HG02938 (cell line): ENCODE measurements around the gene NUP214.
"Not testable (repeated sequence)": the region's sequence is repeated elsewhere in the genome, so short reads cannot be mapped to it uniquely, and the experiment has no call there.

Source experiments
- ATAC-seq: cut with Tn5 transposase; IDR thresholded peaks from one replicate; pipeline ENCODE4 v1.9.1; 2021; ENCODE audit warnings: mild to moderate bottlenecking, moderate library complexity; ENCODE audit not compliant: unreplicated experiment

Gene NUP214

GRCh38 chr9:131115360-131115742 lies 10.0 kb upstream of the NUP214 start:
- not testable (repeated sequence) for ATAC-seq

GRCh38 chr9:131116281-131117120 lies 8.9 kb upstream of the NUP214 start:
- no peak for ATAC-seq

GRCh38 chr9:131117121-131117761 lies 8.1 kb upstream of the NUP214 start:
- no peak for ATAC-seq

GRCh38 chr9:131117762-131118145 lies 7.6 kb upstream of the NUP214 start:
- ATAC-seq = no peak

- ATAC-seq = no peak
Observed at GRCh38 chr9:131119600-131119999, 5.8 kb upstream of the NUP214 start.

GRCh38 chr9:131120620-131121228 lies 4.7 kb upstream of the NUP214 start:
- ATAC-seq = no peak

- no peak for ATAC-seq
Observed at GRCh38 chr9:131121346-131121745, 4.0 kb upstream of the NUP214 start.

- ATAC-seq = no peak
Observed at GRCh38 chr9:131122158-131122557, 3.2 kb upstream of the NUP214 start.

- ATAC-seq = no peak
Observed at GRCh38 chr9:131125038-131125287, 423 bp upstream of the NUP214 start.

- ATAC-seq = no peak
Observed at GRCh38 chr9:131126059-131126426, 657 bp downstream of the NUP214 start.

GRCh38 chr9:131129183-131129582 lies 3.8 kb downstream of the NUP214 start:
- no peak for ATAC-seq

GRCh38 chr9:131138676-131139075 lies 13.3 kb downstream of the NUP214 start:
- no peak for ATAC-seq

GRCh38 chr9:131140112-131140511 lies 14.7 kb downstream of the NUP214 start:
- ATAC-seq = no peak

- no peak for ATAC-seq
Observed at GRCh38 chr9:131140550-131140949, 15.2 kb downstream of the NUP214 start.

- no peak for ATAC-seq
Observed at GRCh38 chr9:131142160-131142559, 16.8 kb downstream of the NUP214 start.

GRCh38 chr9:131144201-131144600 lies 18.8 kb downstream of the NUP214 start:
- ATAC-seq = no peak

- no peak for ATAC-seq
Observed at GRCh38 chr9:131145245-131145644, 19.9 kb downstream of the NUP214 start.

- ATAC-seq = no peak
Observed at GRCh38 chr9:131146186-131146585, 20.8 kb downstream of the NUP214 start.

- ATAC-seq = no peak
Observed at GRCh38 chr9:131148276-131148675, 22.9 kb downstream of the NUP214 start.

- ATAC-seq = no peak
Observed at GRCh38 chr9:131148966-131149687, 23.7 kb downstream of the NUP214 start.

GRCh38 chr9:131149688-131150053 lies 24.3 kb downstream of the NUP214 start:
- ATAC-seq = no peak

GRCh38 chr9:131153595-131153994 lies 28.2 kb downstream of the NUP214 start:
- no peak for ATAC-seq
